Esophagus muscularis mucosa (tissue), 4 donors: ENCODE results near the gene WFDC9. TPM values are rescaled to one million over a fixed set of nuclear protein-coding genes. Genes with fewer than 3 reads are reported as not detected.
"Not testable (repeated sequence)": the region's sequence is repeated elsewhere in the genome, so short reads cannot be mapped to it uniquely, and the experiment has no call there.

Experiments
- DNase-seq: peaks from one replicate; pipeline ENCODE4 v3.0.0-alpha.2; 2017; ENCODE audit errors: extremely low spot score
- H3K27ac ChIP-seq, 4 donors: fragments of 200-600 bp; sonication (generic); replicated peaks in 1 of 4; 1 replicate in 3 of 4; 2 replicates in 1 of 4; pipeline ENCODE4 v1.5.1; 2016 to 2019; ENCODE audit warnings: mild to moderate bottlenecking in 1 of 4
- H3K27me3 ChIP-seq, 4 donors: fragments of 200-600 bp; sonication (generic); one replicate each; pipeline versions ENCODE4 v1.5.1 to v1.6.0; 2016 to 2019
- H3K36me3 ChIP-seq, 4 donors: fragments of 200-600 bp; sonication (generic); one replicate each; pipeline ENCODE4 v1.5.1; 2016 to 2019
- H3K4me1 ChIP-seq, 4 donors: fragments of 200-600 bp; sonication (generic); one replicate each; pipeline ENCODE4 v1.5.1; 2016 to 2019
- H3K4me3 ChIP-seq, 4 donors: fragments of 200-600 bp; sonication (generic); 1 replicate in 2 of 4; 2 replicates in 2 of 4; pipeline ENCODE4 v1.5.1; 2016 to 2019; ENCODE audit warnings: mild to moderate bottlenecking in 4 of 4, moderate library complexity in 1 of 4
- H3K9me3 ChIP-seq, 4 donors: fragments of 200-600 bp; sonication (generic); 1 replicate in 3 of 4; 2 replicates in 1 of 4; pipeline ENCODE4 v1.5.1; 2016 to 2019
- EP300 ChIP-seq: sonication (generic); formaldehyde crosslinking; IDR thresholded peaks from one replicate; pipeline ENCODE4 v1.6.1; 2017; ENCODE audit warnings: antibody characterized with exemption
- POLR2A ChIP-seq: fragments of 450-650 bp; IDR thresholded peaks from one replicate; pipeline ENCODE4 v1.6.1; 2017; ENCODE audit warnings: antibody characterized with exemption, moderate library complexity, mild to moderate bottlenecking, low read depth
- POLR2AphosphoS5 ChIP-seq, 2 donors: sonication (generic); formaldehyde crosslinking; IDR thresholded peaks; one replicate each; pipeline ENCODE4 v1.6.1; 2017; ENCODE audit warnings: antibody characterized with exemption in 2 of 2
- WGBS: methylation state at CpG from one replicate; pipeline ENCODE4 v1.1.5; 2018; 5-methylcytosine and 5-hydroxymethylcytosine counted together
- intact Hi-C: fragments of 100-400 bp; cut with DNase I; formaldehyde crosslinking; loops from one replicate; pipeline ENCODE4 v1.15.1; 2023
- total RNA-seq, 4 donors: library from RNA; depleted of rRNA; stranded (reverse); fragments of >200 nt; gene quantifications; one replicate each; pipeline versions ENCODE4 v1.1.0 to v1.2.1, GENCODE V29; 2016
- TF ChIP-seq, protein P1 (sequence below), 3 experiments: fragments of 200-600 bp in 2 of 3; fragments of 450-650 bp in 1 of 3; sonication (generic) in 2 of 3; IDR thresholded peaks; one replicate each; pipeline ENCODE4 v1.5.1; 2017 to 2019; ENCODE audit warnings: antibody characterized with exemption in 3 of 3, mild to moderate bottlenecking in 2 of 3, moderate library complexity in 1 of 3

The WFDC9 gene
- total RNA-seq, 4 donors from 2014 or later = not detected

- Histone ChIP-seq H3K36me3 (no peaks in the 10 kb centered on the region), H3K27me3 (peaks cover 0 to 27% (median 0%) of the 10 kb centered on the region in 4 donors), H3K27ac (no peak overlapping the region), H3K4me3 (no peak overlapping the region), H3K4me1 (no peaks in the 10 kb centered on the region), H3K9me3 (peaks cover 0 to 7% (median 0%) of the 10 kb centered on the region in 4 donors)
- 0% methylated on average over 1 of the region's 1 CpG for WGBS
- intact Hi-C loops = no loop called here
- TF ChIP-seq POLR2A = no peak
- no peak for TF ChIP-seq EP300
- TF ChIP-seq POLR2AphosphoS5 (IDR thresholded peaks at IDR 0.05) = no peak
- DNase-seq = no peak
These were observed 37.6 kb downstream of the WFDC9 start for GRCh38 chr20:45593498-45593897.

DNA sequence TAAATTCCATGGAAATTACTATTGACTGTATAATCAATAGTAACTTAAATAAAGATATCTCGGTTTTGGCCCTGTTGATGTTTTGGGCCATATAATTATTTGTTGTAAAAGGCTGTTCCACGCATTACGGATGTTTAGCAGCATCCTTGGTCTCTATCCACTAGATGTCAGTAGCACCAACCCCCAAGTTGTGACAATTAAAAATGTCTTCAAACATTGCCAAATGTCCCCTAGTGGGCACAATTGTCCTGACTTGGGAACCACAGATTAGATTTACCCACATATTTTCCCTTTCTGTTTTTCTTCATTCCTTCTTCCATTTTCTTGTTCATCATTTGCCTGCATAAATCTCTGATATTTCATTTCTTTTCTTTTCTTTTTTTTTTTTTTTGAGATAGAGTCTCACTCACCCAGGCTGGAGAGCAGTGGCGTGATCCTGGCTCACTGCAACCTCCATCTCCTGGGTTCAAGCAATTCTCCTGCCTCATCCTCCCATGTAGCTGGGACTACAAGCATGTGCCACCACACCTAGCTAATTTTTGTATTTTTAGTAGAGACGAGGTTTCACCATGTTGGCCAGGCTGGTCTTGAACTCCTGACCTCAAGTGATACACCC lies 38.4 kb downstream of the WFDC9 start:
- H3K36me3 ChIP-seq = no peaks in the 10 kb centered on the region
- no peak for TF ChIP-seq EP300
- no peak for TF ChIP-seq POLR2A
- TF ChIP-seq, protein P1, sequence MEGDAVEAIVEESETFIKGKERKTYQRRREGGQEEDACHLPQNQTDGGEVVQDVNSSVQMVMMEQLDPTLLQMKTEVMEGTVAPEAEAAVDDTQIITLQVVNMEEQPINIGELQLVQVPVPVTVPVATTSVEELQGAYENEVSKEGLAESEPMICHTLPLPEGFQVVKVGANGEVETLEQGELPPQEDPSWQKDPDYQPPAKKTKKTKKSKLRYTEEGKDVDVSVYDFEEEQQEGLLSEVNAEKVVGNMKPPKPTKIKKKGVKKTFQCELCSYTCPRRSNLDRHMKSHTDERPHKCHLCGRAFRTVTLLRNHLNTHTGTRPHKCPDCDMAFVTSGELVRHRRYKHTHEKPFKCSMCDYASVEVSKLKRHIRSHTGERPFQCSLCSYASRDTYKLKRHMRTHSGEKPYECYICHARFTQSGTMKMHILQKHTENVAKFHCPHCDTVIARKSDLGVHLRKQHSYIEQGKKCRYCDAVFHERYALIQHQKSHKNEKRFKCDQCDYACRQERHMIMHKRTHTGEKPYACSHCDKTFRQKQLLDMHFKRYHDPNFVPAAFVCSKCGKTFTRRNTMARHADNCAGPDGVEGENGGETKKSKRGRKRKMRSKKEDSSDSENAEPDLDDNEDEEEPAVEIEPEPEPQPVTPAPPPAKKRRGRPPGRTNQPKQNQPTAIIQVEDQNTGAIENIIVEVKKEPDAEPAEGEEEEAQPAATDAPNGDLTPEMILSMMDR (IDR thresholded peaks at IDR 0.05) = peak in 1 of 3 experiments; percentile 24
- no peak for TF ChIP-seq POLR2AphosphoS5 (IDR thresholded peaks at IDR 0.05)
- intact Hi-C loops = no loop called here
- H3K27me3 ChIP-seq = peaks cover 0 to 18% (median 0%) of the 10 kb centered on the region in 4 donors
- peaks cover 0 to 7% (median 0%) of the 10 kb centered on the region in 4 donors for H3K9me3 ChIP-seq
- no peak for DNase-seq
- no peaks in the 10 kb centered on the region for H3K4me1 ChIP-seq
- H3K27ac ChIP-seq = no peak overlapping the region
- no peak overlapping the region for H3K4me3 ChIP-seq
- WGBS = 67% methylated on average over 5 of the region's 5 CpGs

DNA sequence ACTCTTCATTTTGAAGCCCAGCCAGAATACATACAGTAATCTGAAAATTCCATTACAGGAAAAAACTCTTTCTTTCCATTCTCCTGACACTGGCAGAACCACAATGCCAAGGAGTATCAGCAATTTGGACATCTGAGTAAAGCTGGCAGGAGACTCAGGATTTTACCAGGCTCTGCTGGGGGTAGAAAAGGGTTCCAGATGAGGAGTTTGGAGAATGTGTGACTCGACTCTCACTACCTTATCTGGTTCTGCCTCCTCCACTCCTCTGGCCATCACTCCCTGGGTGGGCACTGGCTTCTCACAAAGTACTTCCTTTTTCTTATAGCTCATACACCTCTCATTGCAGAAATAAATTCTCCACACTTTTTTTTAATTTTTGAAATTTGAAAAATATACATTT lies 41.4 kb downstream of the WFDC9 start:
- TF ChIP-seq EP300 (no peak), POLR2AphosphoS5 (IDR thresholded peaks at IDR 0.05) (no peak), POLR2A (no peak)
- TF ChIP-seq, protein P1 (IDR thresholded peaks at IDR 0.05) = no peak
- H3K9me3 ChIP-seq = peaks cover 0 to 7% (median 0%) of the 10 kb centered on the region in 4 donors
- no peak for DNase-seq
- peaks cover 0 to under 1% (median 0%) of the 10 kb centered on the region in 4 donors for H3K27me3 ChIP-seq
- H3K27ac ChIP-seq = no peak overlapping the region
- 60% methylated on average over 1 of the region's 1 CpG for WGBS
- H3K36me3 ChIP-seq = no peaks in the 10 kb centered on the region
- H3K4me3 ChIP-seq = no peak overlapping the region
- no peaks in the 10 kb centered on the region for H3K4me1 ChIP-seq
- intact Hi-C loops = no loop called here

- Histone ChIP-seq H3K4me1 (no peaks in the 10 kb centered on the region), H3K4me3 (no peak overlapping the region), H3K27me3 (peaks cover 0 to 7% (median 0%) of the 10 kb centered on the region in 4 donors), H3K36me3 (no peaks in the 10 kb centered on the region), H3K27ac (no peak overlapping the region), H3K9me3 (peaks cover 0 to 7% (median 0%) of the 10 kb centered on the region in 4 donors)
- no peak for DNase-seq
- intact Hi-C loops = no loop called here
- WGBS = 68% methylated on average over 2 of the region's 2 CpGs
- TF ChIP-seq, protein P1 (IDR thresholded peaks at IDR 0.05) = no peak
- TF ChIP-seq EP300 = no peak
- no peak for TF ChIP-seq POLR2A
- no peak for TF ChIP-seq POLR2AphosphoS5 (IDR thresholded peaks at IDR 0.05)
These were observed 42.3 kb downstream of the WFDC9 start for GRCh38 chr20:45588800-45589199.

DNA sequence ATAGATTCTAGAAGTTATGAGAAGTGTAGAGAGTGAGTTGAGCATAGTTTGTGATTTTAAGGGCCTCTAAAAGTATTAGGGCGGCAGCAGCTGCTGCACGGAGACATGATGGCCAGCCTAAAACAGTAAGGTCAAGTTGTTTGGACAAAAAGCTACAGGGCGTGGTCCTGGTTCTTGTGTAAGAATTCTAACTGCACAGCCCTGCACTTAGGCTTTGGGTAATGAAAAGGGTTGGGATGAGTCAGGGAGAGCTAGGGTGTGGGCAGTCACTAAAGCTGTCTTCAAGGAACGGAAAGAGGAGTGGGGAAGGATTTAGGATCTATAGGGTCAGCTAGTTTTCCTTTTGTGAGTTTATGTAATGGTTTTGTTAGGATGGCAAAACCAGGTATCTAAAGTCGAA lies 45.1 kb downstream of the WFDC9 start:
- H3K9me3 ChIP-seq, intact Hi-C loops, H3K4me3 ChIP-seq, H3K4me1 ChIP-seq, DNase-seq, H3K36me3 ChIP-seq, H3K27ac ChIP-seq: not testable (repeated sequence)
- peaks cover 0 to 15% (median 0%) of the 10 kb centered on the region in 4 donors for H3K27me3 ChIP-seq
- 79% methylated on average over 5 of the region's 5 CpGs for WGBS

DNA sequence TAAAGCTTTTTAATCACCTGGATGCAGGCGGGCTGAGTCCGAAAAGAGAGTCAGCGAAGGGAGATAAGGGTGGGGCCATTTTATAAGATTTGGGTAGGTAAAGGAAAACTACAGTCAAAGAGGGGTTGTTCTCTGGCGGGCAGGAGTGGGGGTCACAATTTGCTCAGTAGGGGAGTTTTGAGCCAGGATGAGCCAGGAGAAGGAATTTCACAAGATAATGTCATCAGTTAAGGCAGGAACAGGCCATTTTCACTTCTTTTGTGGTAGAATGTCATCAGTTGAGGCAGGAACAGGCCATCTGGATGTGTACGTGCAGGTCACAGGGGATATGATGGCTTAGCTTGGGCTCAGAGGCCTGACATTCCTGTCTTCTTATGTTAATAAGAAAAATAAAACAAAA lies 46.8 kb downstream of the WFDC9 start:
- H3K4me3 ChIP-seq, H3K36me3 ChIP-seq, DNase-seq, H3K9me3 ChIP-seq, H3K4me1 ChIP-seq, H3K27ac ChIP-seq, intact Hi-C loops: not testable (repeated sequence)
- H3K27me3 ChIP-seq = peaks cover 0 to 15% (median 0%) of the 10 kb centered on the region in 4 donors
- 78% methylated on average over 5 of the region's 5 CpGs for WGBS
